Suprapubic skin (tissue), 4 donors: Measurements from ENCODE around the gene GNA14. TPM values are rescaled to one million over a fixed set of nuclear protein-coding genes. Genes with fewer than 3 reads are reported as not detected.

Experiments used
- DNase-seq, 2 donors: peaks; one replicate each; pipeline ENCODE4 v3.0.0-alpha.2; 2019; ENCODE audit warnings: low spot score in 2 of 2
- H3K27ac ChIP-seq: fragments of 200-600 bp; sonication (generic); one replicate; pipeline ENCODE4 v1.5.1; 2019
- H3K27me3 ChIP-seq: fragments of 200-600 bp; sonication (generic); one replicate; pipeline ENCODE4 v1.5.1; 2019
- H3K36me3 ChIP-seq: fragments of 200-600 bp; sonication (generic); one replicate; pipeline ENCODE4 v1.5.1; 2019
- H3K4me1 ChIP-seq: fragments of 200-600 bp; sonication (generic); one replicate; pipeline ENCODE4 v1.5.1; 2019
- H3K4me3 ChIP-seq: fragments of 200-600 bp; sonication (generic); one replicate; pipeline ENCODE4 v1.5.1; 2019; ENCODE audit warnings: mild to moderate bottlenecking
- H3K9me3 ChIP-seq: fragments of 200-600 bp; sonication (generic); one replicate; pipeline ENCODE4 v1.5.1; 2019
- EP300 ChIP-seq: sonication (generic); formaldehyde crosslinking; IDR thresholded peaks from one replicate; pipeline ENCODE4 v1.6.1; 2017; ENCODE audit warnings: antibody characterized with exemption
- POLR2A ChIP-seq, 2 donors: fragments of 450-650 bp; IDR thresholded peaks; one replicate each; pipeline ENCODE4 v1.6.1; 2017; ENCODE audit warnings: antibody characterized with exemption in 2 of 2, mild to moderate bottlenecking in 2 of 2, moderate library complexity in 2 of 2
- POLR2AphosphoS5 ChIP-seq, 3 donors: sonication (generic); formaldehyde crosslinking; IDR thresholded peaks; one replicate each; pipeline ENCODE4 v1.6.1; 2017; ENCODE audit warnings: antibody characterized with exemption in 3 of 3
- WGBS: methylation state at CpG from one replicate; pipeline ENCODE4 v1.1.5; 2018; 5-methylcytosine and 5-hydroxymethylcytosine counted together
- total RNA-seq, 4 donors: library from RNA; depleted of rRNA; stranded (reverse); fragments of >200 nt; gene quantifications; one replicate each; pipeline ENCODE4 v1.1.0, GENCODE V29; 2016
- TF ChIP-seq, protein P1 (sequence below), 2 donors: fragments of 200-600 bp in 1 of 2; fragments of 450-650 bp in 1 of 2; sonication (generic) in 1 of 2; IDR thresholded peaks; one replicate each; pipeline ENCODE4 v1.5.1; 2016 to 2019; ENCODE audit warnings: antibody characterized with exemption in 2 of 2, mild to moderate bottlenecking in 1 of 2, moderate library complexity in 1 of 2

The GNA14 gene
- total RNA-seq, 4 donors from 2014 or later: 0.42 to 4.2 (median 2.0) TPM

DNA sequence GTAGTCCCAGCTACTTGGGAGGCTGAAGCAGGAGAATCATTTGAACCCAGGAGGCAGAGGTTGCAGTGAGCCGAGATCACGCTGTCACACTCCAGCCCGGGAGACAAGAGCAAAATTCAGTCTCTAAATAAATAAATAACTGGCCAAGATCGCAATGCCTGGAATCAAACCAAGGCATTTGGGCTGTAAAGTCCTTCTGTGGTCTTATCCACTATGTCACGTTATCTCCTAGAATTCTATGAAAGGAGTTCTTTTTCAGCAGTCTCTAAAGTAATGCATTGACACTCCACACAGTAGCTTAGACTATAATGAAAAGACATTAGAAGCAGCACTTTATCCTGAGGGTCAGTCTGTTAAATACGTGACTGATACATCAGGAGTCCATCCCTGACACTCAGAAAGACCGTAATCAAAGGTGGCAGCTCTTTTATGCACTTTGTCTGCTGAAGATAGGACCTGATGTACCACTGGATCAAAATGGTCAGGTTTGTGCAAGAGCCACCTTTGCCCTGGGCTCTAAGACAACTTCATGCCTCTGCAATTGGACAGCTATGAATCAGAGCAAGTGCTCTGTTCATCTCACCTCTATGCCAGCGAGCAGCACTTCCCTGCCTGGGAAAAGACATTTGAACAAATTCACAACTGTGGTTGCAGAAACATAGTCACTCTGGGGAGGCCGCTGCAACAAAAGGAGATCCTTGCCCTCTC is 31.7 kb upstream of the GNA14 start:
- Histone ChIP-seq H3K9me3 (no peaks in the 10 kb centered on the region), H3K36me3 (no peaks in the 10 kb centered on the region), H3K4me1 (peaks cover 12% of the 10 kb centered on the region), H3K27ac (no peak overlapping the region), H3K4me3 (no peak overlapping the region), H3K27me3 (no peaks in the 10 kb centered on the region)
- WGBS: 82% methylated on average over 9 of the region's 9 CpGs
- TF ChIP-seq POLR2A (IDR thresholded peaks at IDR 0.05) (no peak), POLR2AphosphoS5 (IDR thresholded peaks at IDR 0.05) (no peak), EP300 (no peak)
- TF ChIP-seq, protein P1, sequence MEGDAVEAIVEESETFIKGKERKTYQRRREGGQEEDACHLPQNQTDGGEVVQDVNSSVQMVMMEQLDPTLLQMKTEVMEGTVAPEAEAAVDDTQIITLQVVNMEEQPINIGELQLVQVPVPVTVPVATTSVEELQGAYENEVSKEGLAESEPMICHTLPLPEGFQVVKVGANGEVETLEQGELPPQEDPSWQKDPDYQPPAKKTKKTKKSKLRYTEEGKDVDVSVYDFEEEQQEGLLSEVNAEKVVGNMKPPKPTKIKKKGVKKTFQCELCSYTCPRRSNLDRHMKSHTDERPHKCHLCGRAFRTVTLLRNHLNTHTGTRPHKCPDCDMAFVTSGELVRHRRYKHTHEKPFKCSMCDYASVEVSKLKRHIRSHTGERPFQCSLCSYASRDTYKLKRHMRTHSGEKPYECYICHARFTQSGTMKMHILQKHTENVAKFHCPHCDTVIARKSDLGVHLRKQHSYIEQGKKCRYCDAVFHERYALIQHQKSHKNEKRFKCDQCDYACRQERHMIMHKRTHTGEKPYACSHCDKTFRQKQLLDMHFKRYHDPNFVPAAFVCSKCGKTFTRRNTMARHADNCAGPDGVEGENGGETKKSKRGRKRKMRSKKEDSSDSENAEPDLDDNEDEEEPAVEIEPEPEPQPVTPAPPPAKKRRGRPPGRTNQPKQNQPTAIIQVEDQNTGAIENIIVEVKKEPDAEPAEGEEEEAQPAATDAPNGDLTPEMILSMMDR (IDR thresholded peaks at IDR 0.05): no peak
- DNase-seq: no peak

DNA sequence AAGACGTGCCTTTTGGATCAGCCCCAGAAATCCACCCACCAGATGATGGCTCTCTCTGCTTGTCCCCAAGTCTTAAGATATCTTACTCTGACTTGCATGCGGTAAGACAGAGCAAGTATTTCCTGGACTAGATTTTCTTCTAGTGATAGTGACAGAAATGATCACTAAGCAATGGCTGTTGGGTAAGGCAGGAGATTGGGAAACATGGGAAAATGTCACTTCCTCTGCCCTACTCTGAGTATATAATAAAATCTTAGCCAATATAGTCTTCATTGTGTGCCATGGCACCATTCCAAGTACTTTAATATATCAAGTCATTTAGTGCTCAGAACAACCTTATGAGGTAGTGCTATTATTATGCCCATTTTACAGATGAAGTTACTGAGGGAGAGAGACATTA is 31.0 kb upstream of the GNA14 start:
- DNase-seq: no peak
- H3K36me3 ChIP-seq: no peaks in the 10 kb centered on the region
- no peaks in the 10 kb centered on the region for H3K9me3 ChIP-seq
- H3K4me3 ChIP-seq: no peak overlapping the region
- no peaks in the 10 kb centered on the region for H3K27me3 ChIP-seq
- 46% methylated on average over 2 of the region's 2 CpGs for WGBS
- no peak overlapping the region for H3K27ac ChIP-seq
- TF ChIP-seq, protein P1 (IDR thresholded peaks at IDR 0.05): no peak
- TF ChIP-seq POLR2A (IDR thresholded peaks at IDR 0.05) (no peak), POLR2AphosphoS5 (IDR thresholded peaks at IDR 0.05) (no peak), EP300 (no peak)
- H3K4me1 ChIP-seq: peaks cover 12% of the 10 kb centered on the region

DNA sequence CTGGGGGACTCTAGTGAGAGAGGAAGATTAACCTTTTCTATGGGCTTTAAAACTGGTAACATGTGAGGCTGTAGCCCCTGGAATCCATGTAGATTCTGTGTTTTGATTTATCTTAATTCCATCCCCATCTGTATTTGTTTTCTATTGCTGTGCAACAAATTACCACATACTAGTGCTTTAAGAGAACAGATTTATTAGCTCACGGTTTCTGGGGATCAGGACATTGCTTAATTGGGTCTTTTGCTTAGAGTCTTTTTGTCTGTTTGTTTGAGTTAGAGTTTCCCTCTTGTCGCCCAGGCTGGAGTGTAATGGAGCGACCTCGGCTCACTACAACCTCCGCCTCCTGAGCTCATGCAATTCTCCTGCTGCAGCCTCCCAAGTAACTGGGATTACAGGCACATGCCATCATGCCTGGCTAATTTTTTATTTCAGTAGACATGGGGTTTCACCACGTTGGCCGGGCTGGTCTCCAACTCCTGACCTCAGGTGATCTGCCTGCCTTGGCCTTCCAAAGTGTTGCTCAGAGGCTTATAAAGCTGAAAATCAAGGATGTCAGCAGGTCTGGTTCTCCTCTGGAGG is 29.9 kb upstream of the GNA14 start:
- Histone ChIP-seq H3K4me1 (peaks cover 12% of the 10 kb centered on the region), H3K27ac (peak overlapping the region; percentile 5), H3K4me3 (no peak overlapping the region), H3K36me3 (no peaks in the 10 kb centered on the region), H3K9me3 (no peaks in the 10 kb centered on the region), H3K27me3 (no peaks in the 10 kb centered on the region)
- TF ChIP-seq POLR2A (IDR thresholded peaks at IDR 0.05): no peak
- TF ChIP-seq, protein P1 (IDR thresholded peaks at IDR 0.05): no peak
- TF ChIP-seq EP300: no peak
- no peak for TF ChIP-seq POLR2AphosphoS5 (IDR thresholded peaks at IDR 0.05)
- 65% methylated on average over 7 of the region's 7 CpGs for WGBS
- DNase-seq: no peak

DNA sequence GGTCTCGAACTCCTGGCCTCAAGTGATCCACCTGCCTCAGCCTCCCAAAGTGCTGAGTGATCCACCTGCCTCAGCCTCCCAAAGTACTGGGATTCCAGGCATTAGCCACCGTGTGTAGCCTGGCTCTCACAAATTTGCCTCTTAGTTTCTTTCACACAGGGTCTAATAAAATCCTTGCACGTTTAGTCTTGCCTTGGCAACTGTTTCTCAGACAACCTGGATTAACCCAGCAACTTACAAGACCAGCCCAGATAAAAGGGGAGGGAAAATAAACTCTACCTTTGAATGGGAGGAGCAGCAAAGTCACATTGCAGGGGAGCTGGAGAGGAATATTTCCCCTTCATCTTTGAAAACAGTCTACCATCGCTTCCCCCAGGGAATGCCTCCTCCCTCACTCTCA is 29.3 kb upstream of the GNA14 start:
- Histone ChIP-seq H3K4me1 (peaks cover 12% of the 10 kb centered on the region), H3K36me3 (no peaks in the 10 kb centered on the region), H3K27me3 (no peaks in the 10 kb centered on the region), H3K9me3 (no peaks in the 10 kb centered on the region), H3K4me3 (no peak overlapping the region), H3K27ac (no peak overlapping the region)
- 70% methylated on average over 4 of the region's 4 CpGs for WGBS
- TF ChIP-seq EP300 (no peak), POLR2A (IDR thresholded peaks at IDR 0.05) (no peak), POLR2AphosphoS5 (IDR thresholded peaks at IDR 0.05) (no peak)
- TF ChIP-seq, protein P1 (IDR thresholded peaks at IDR 0.05): no peak
- DNase-seq: no peak

DNA sequence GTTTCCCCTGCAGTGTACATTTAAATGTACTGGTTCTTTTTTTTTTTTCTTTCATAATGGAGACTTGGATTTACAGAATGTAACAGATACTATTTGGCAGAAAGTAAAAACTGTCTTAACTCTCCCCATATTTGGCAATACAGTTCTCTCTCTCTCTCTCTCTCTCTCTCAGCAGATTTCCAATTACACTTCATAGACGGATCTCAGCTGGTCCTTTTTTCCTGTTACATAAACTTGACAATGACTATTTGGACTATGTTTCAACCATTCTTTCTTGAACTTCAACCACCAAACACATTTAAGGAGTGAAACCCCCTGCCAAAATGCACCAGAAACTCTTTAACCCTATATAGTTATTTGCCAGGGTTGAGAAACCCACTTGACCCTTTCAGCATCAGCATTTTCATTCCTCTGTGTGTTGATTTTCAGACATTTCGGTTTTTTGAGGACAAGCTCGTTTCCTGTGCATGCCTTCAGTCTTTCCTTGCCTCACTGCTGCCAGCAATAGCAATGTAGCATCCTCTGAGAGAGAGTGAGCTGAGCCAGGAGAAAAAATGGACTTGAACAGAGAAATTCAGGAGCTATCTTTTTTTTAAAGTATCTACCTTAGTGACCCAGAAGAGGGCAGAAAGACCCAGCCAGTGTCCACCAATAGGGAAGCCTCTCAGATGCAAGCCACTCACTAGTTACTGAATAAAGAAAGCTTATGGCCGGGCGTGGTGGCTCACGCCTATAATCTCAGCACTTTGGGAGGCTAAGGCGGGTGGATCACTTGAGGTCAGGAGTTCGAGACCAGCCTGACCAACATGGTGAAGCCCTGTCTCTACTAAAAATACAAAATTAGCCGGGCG is 26.0 kb upstream of the GNA14 start:
- peaks cover 12% of the 10 kb centered on the region for H3K4me1 ChIP-seq
- no peaks in the 10 kb centered on the region for H3K27me3 ChIP-seq
- no peak for DNase-seq
- no peak overlapping the region for H3K4me3 ChIP-seq
- TF ChIP-seq POLR2AphosphoS5 (IDR thresholded peaks at IDR 0.05) (no peak), EP300 (no peak), POLR2A (IDR thresholded peaks at IDR 0.05) (no peak)
- TF ChIP-seq, protein P1 (IDR thresholded peaks at IDR 0.05): no peak
- H3K27ac ChIP-seq: no peak overlapping the region
- no peaks in the 10 kb centered on the region for H3K9me3 ChIP-seq
- H3K36me3 ChIP-seq: no peaks in the 10 kb centered on the region
- WGBS: 85% methylated on average over 10 of the region's 10 CpGs
